HepG2 (cell line): Measurements from ENCODE around the gene TRPM5. TPM values are rescaled to one million over a fixed set of nuclear protein-coding genes. Genes with fewer than 3 reads are reported as not detected.

ENCODE experiments used
- ARID2 ChIP-seq: sonication (generic); formaldehyde crosslinking; IDR thresholded peaks from 2 replicates; pipeline ENCODE4 v1.8.1; 2022; ENCODE audit warnings: mild to moderate bottlenecking, missing genetic modification reagents, borderline replicate concordance
- CENPBD1 ChIP-seq: sonication (generic); formaldehyde crosslinking; IDR thresholded peaks from 2 replicates; pipeline ENCODE4 v1.8.0; 2022; ENCODE audit warnings: missing genetic modification reagents, low read depth, mild to moderate bottlenecking, borderline replicate concordance
- DRAP1 ChIP-seq: IDR thresholded peaks from 2 replicates; pipeline ENCODE4 v1.6.1; 2016; ENCODE audit warnings: missing genetic modification reagents, missing compliant biosample characterization
- MAF1 ChIP-seq: sonication (generic); formaldehyde crosslinking; IDR thresholded peaks from 2 replicates; pipeline ENCODE4 v1.5.0; 2020; ENCODE audit warnings: missing genetic modification reagents, borderline replicate concordance
- MLLT10 ChIP-seq: sonication (generic); formaldehyde crosslinking; IDR thresholded peaks from 2 replicates; pipeline ENCODE4 v1.4.0; 2020; ENCODE audit warnings: missing genetic modification reagents
- MYNN ChIP-seq: sonication (generic); formaldehyde crosslinking; IDR thresholded peaks from 2 replicates; pipeline ENCODE4 v1.4.0; 2020; ENCODE audit warnings: mild to moderate bottlenecking, low read depth, missing genetic modification reagents
- MYPOP ChIP-seq: sonication (generic); formaldehyde crosslinking; IDR thresholded peaks from 2 replicates; pipeline ENCODE4 v1.8.1; 2023; ENCODE audit warnings: mild to moderate bottlenecking, moderate library complexity, missing genetic modification reagents
- POLR2AphosphoS5 ChIP-seq: IDR thresholded peaks from 2 replicates; pipeline ENCODE4 v1.6.1; 2012; ENCODE audit warnings: low read depth, low read length
- RBM39 ChIP-seq: fragments of 200-400 bp; formaldehyde crosslinking; IDR thresholded peaks from one replicate; pipeline ENCODE4 v1.6.1; 2018; ENCODE audit warnings: antibody characterized with exemption, mild to moderate bottlenecking, low read depth, low read length; ENCODE audit not compliant: poor library complexity, severe bottlenecking
- SIX4 ChIP-seq: sonication (generic); formaldehyde crosslinking; IDR thresholded peaks from 2 replicates; pipeline ENCODE4 v1.4.0; 2020; ENCODE audit warnings: missing genetic modification reagents
- SKI ChIP-seq: fragments of 450-650 bp; IDR thresholded peaks from one replicate; pipeline ENCODE4 v1.6.1; 2018; ENCODE audit warnings: mild to moderate bottlenecking; ENCODE audit not compliant: partially characterized antibody
- STAT5B ChIP-seq: sonication (generic); formaldehyde crosslinking; IDR thresholded peaks from 2 replicates; pipeline ENCODE4 v1.4.0; 2020; ENCODE audit warnings: missing genetic modification reagents
- ZMYM3 ChIP-seq: sonication (generic); formaldehyde crosslinking; IDR thresholded peaks from 2 replicates; pipeline ENCODE4 v1.5.1; 2020; ENCODE audit warnings: mild to moderate bottlenecking, missing genetic modification reagents
- ZNF329 ChIP-seq: sonication (generic); formaldehyde crosslinking; IDR thresholded peaks from 2 replicates; pipeline ENCODE4 v1.9.0; 2021; ENCODE audit warnings: low read depth, mild to moderate bottlenecking, missing genetic modification reagents
- ZNF383 ChIP-seq: sonication (generic); formaldehyde crosslinking; IDR thresholded peaks from 2 replicates; pipeline ENCODE4 v1.4.0; 2020; ENCODE audit warnings: missing genetic modification reagents, mild to moderate bottlenecking, borderline replicate concordance
- ZNF407 ChIP-seq: sonication (generic); formaldehyde crosslinking; IDR thresholded peaks from one replicate; pipeline ENCODE4 v1.5.1; 2020; ENCODE audit warnings: mild to moderate bottlenecking, missing genetic modification reagents; ENCODE audit errors: not compliant biosample characterization
- ZNF484 ChIP-seq: sonication (generic); formaldehyde crosslinking; IDR thresholded peaks from 2 replicates; pipeline ENCODE4 v1.5.1; 2020; ENCODE audit warnings: mild to moderate bottlenecking, low read depth, missing genetic modification reagents, borderline replicate concordance
- ZNF556 ChIP-seq: sonication (generic); formaldehyde crosslinking; IDR thresholded peaks from 2 replicates; pipeline ENCODE4 v1.4.0; 2020; ENCODE audit warnings: mild to moderate bottlenecking, missing genetic modification reagents, borderline replicate concordance
- ZNF605 ChIP-seq: sonication (generic); formaldehyde crosslinking; IDR thresholded peaks from 2 replicates; pipeline ENCODE4 v1.8.0; 2022; ENCODE audit warnings: mild to moderate bottlenecking, missing genetic modification reagents
- polyA plus RNA-seq, 8 experiments: library from polyadenylated mRNA; depleted of rRNA in 3 of 8; stranded (reverse) in 7 of 8; unstranded in 1 of 8; fragments of >200 nt; fragmentation: Illumina TruSeq in 4 of 8; extraction: Trizol in 4 of 8; gene quantifications; 2 replicates each; pipeline versions ENCODE4 v1.2.1 to v1.2.3, GENCODE V29; 2011 to 2016; ENCODE audit warnings: low read depth in 4 of 8, missing spikeins in 1 of 8, mixed read lengths in 1 of 8; ENCODE audit not compliant: insufficient read depth in 1 of 8
- total RNA-seq, 5 experiments: library from RNA; depleted of rRNA; stranded (reverse); fragments of >200 nt; fragmentation: Illumina TruSeq; extraction: Trizol; gene quantifications; 2 replicates each; pipeline ENCODE4 v1.2.3, GENCODE V29; 2016; ENCODE audit warnings: low read depth in 1 of 5

The TRPM5 gene
- total and polyA plus RNA-seq, 2 of the 13 experiments (the other 11 are each of a cell fraction or from before 2014, with no cell fraction given), result 0.12 TPM; not detected in 1

- TF ChIP-seq RBM39, result peak; percentile 56
- TF ChIP-seq MAF1, result no peak
- TF ChIP-seq SIX4 (CRISPR knock-in tag), result no peak
- no peak for TF ChIP-seq ZNF407 (CRISPR knock-in tag)
- peak; percentile 65 for TF ChIP-seq ZNF605 (CRISPR knock-in tag)
- TF ChIP-seq DRAP1 (CRISPR knock-in tag), result no peak; the same call in 1 of the 2 replicates
- peak; percentile 33 for TF ChIP-seq SKI
- 0 out of 2 replicates have a peak, but pooled peaks have one; percentile 49 for TF ChIP-seq MYPOP
- TF ChIP-seq ZNF484, result no peak
- TF ChIP-seq STAT5B, result no peak
- no peak for TF ChIP-seq POLR2AphosphoS5
- TF ChIP-seq ZNF383, result no peak
- no peak for TF ChIP-seq ARID2 (CRISPR knock-in tag)
- TF ChIP-seq ZNF556 (CRISPR knock-in tag), result peak; percentile 21; the same call in 1 of the 2 replicates
- no peak for TF ChIP-seq CENPBD1 (CRISPR knock-in tag)
- TF ChIP-seq MYNN (CRISPR knock-in tag), result no peak
- TF ChIP-seq MLLT10 (CRISPR knock-in tag), result no peak
- TF ChIP-seq ZNF329 (CRISPR knock-in tag), result no peak
- no peak for TF ChIP-seq ZMYM3 (CRISPR knock-in tag)
Observed at GRCh38 chr11:2409611-2410468, 34.5 kb downstream of the TRPM5 start (continued).
